Neuronal stem cell (in vitro differentiated cells): ENCODE measurements around the gene FAF1.

Experiments
- DNase-seq: peaks from one replicate; pipeline ENCODE4 v3.0.0-alpha.2; 2013; ENCODE audit warnings: low spot score
- H2AFZ ChIP-seq: one replicate; pipeline ENCODE4 v1.6.1; 2013; ENCODE audit warnings: mild to moderate bottlenecking, low read length, inconsistent platforms
- H2AK5ac ChIP-seq: 2 replicates; pipeline ENCODE4 v1.6.1; 2013; ENCODE audit warnings: low read depth, mild to moderate bottlenecking, inconsistent platforms, low read length, moderate library complexity, mixed read lengths
- H2BK120ac ChIP-seq: 2 replicates; pipeline ENCODE4 v1.6.1; 2013; ENCODE audit warnings: low read depth, mild to moderate bottlenecking, inconsistent platforms, low read length, moderate library complexity, mixed read lengths
- H2BK12ac ChIP-seq: one replicate; pipeline ENCODE4 v1.6.1; 2013; ENCODE audit warnings: low read length, inconsistent platforms
- H2BK15ac ChIP-seq: 2 replicates; pipeline ENCODE4 v1.6.1; 2013; ENCODE audit warnings: mild to moderate bottlenecking, low read length, inconsistent platforms, mixed read lengths
- H2BK5ac ChIP-seq: one replicate; pipeline ENCODE4 v1.6.1; 2013; ENCODE audit warnings: inconsistent platforms, mild to moderate bottlenecking, low read length, moderate library complexity
- H3K14ac ChIP-seq: one replicate; pipeline ENCODE4 v1.6.1; 2013; ENCODE audit warnings: low read length, inconsistent platforms
- H3K18ac ChIP-seq: 2 replicates; pipeline ENCODE4 v1.6.1; 2013; ENCODE audit warnings: low read length, inconsistent platforms
- H3K23ac ChIP-seq: 2 replicates; pipeline ENCODE4 v1.6.1; 2013; ENCODE audit warnings: low read depth, mild to moderate bottlenecking, mixed read lengths, low read length, inconsistent platforms; ENCODE audit not compliant: poor library complexity
- H3K27ac ChIP-seq: replicated peaks from 3 replicates; pipeline ENCODE4 v1.5.1; 2013; ENCODE audit warnings: low read length, inconsistent platforms
- H3K27me3 ChIP-seq, 3 experiments: 2 replicates each; pipeline ENCODE4 v1.6.1; 2013; ENCODE audit warnings: low read length in 3 of 3, mild to moderate bottlenecking in 2 of 3, inconsistent platforms in 1 of 3, low read depth in 1 of 3, mixed read lengths in 1 of 3, moderate library complexity in 1 of 3; ENCODE audit not compliant: control insufficient read depth in 3 of 3, insufficient read depth in 3 of 3
- H3K36me3 ChIP-seq, 2 donors: replicated peaks in 1 of 2; 2 replicates each; pipeline ENCODE4 v1.6.1; 2013; ENCODE audit warnings: low read length in 2 of 2; ENCODE audit not compliant: control insufficient read depth in 2 of 2, insufficient read depth in 2 of 2
- H3K4ac ChIP-seq: 2 replicates; pipeline ENCODE4 v1.6.1; 2013; ENCODE audit warnings: inconsistent platforms, mild to moderate bottlenecking, low read length, moderate library complexity
- H3K4me1 ChIP-seq, 2 donors: 1 replicate in 1 of 2; 2 replicates in 1 of 2; pipeline ENCODE4 v1.6.1; 2013; ENCODE audit warnings: low read length in 2 of 2, low read depth in 1 of 2; ENCODE audit not compliant: control insufficient read depth in 2 of 2, insufficient read depth in 1 of 2
- H3K4me2 ChIP-seq: one replicate; pipeline ENCODE4 v1.6.1; 2013; ENCODE audit warnings: mild to moderate bottlenecking, low read length, inconsistent platforms; ENCODE audit not compliant: insufficient read depth, poor library complexity, severe bottlenecking
- H3K4me3 ChIP-seq, 2 donors: 2 replicates each; pipeline ENCODE4 v1.5.1; 2013; ENCODE audit warnings: low read length in 2 of 2, mild to moderate bottlenecking in 2 of 2, inconsistent platforms in 1 of 2, moderate library complexity in 1 of 2
- H3K79me1 ChIP-seq: one replicate; pipeline ENCODE4 v1.6.1; 2013; ENCODE audit warnings: low read depth, mild to moderate bottlenecking, inconsistent platforms, low read length, moderate library complexity
- H3K9ac ChIP-seq: one replicate; pipeline ENCODE4 v1.6.1; 2013; ENCODE audit warnings: mild to moderate bottlenecking, low read depth, low read length, inconsistent platforms; ENCODE audit not compliant: poor library complexity
- H3K9me3 ChIP-seq, 2 donors: replicated peaks in 1 of 2; 2 replicates each; pipeline versions ENCODE3 to v1.6.1; 2013; ENCODE audit warnings: low read length in 2 of 2, mild to moderate bottlenecking in 2 of 2, inconsistent platforms in 1 of 2, low read depth in 1 of 2, mixed read lengths in 1 of 2, moderate library complexity in 1 of 2; ENCODE audit not compliant: control insufficient read depth in 2 of 2, insufficient read depth in 1 of 2
- H4K8ac ChIP-seq: one replicate; pipeline ENCODE4 v1.6.1; 2013; ENCODE audit warnings: low read depth, mild to moderate bottlenecking, inconsistent platforms, low read length, moderate library complexity
- H4K91ac ChIP-seq: one replicate; pipeline ENCODE4 v1.6.1; 2013; ENCODE audit warnings: low read length, low read depth, mild to moderate bottlenecking, inconsistent platforms; ENCODE audit not compliant: poor library complexity
- WGBS, 2 donors: extraction: QIAGEN DNeasy Blood & Tissue Kit; methylation state at CpG; one replicate each; pipeline ENCODE4 v1.1.7; 2013; ENCODE audit warnings: missing lambda C conversion rate in 2 of 2, mixed read lengths in 1 of 2; ENCODE audit not compliant: insufficient read length in 2 of 2, insufficient replicate concordance in 1 of 2; ENCODE audit errors: extremely low coverage in 2 of 2; 5-methylcytosine and 5-hydroxymethylcytosine counted together

The FAF1 gene

GRCh38 chr1:50661626-50662025 lies 298.4 kb downstream of the FAF1 start:
- no peak overlapping the region for H3K14ac ChIP-seq
- no peak overlapping the region for H3K9ac ChIP-seq
- no peaks in the 10 kb centered on the region for H3K27me3 ChIP-seq
- H3K4me3 ChIP-seq, result no peak overlapping the region
- H3K4ac ChIP-seq, result no peak overlapping the region
- WGBS, 2 donors, result no CpG with 5 or more reads among the region's 5 CpGs
- H3K27ac ChIP-seq, result no peak overlapping the region
- H2BK15ac ChIP-seq, result no peak overlapping the region
- H3K9me3 ChIP-seq, result no peaks in the 10 kb centered on the region
- H2AK5ac ChIP-seq, result no peak overlapping the region
- no peak overlapping the region for H2BK12ac ChIP-seq
- H3K18ac ChIP-seq, result no peak overlapping the region
- H2BK5ac ChIP-seq, result no peak overlapping the region
- H4K8ac ChIP-seq, result no peak overlapping the region
- H2AFZ ChIP-seq, result no peak overlapping the region
- H3K79me1 ChIP-seq, result no peaks in the 10 kb centered on the region
- H2BK120ac ChIP-seq, result no peak overlapping the region
- no peak for DNase-seq
- H4K91ac ChIP-seq, result no peak overlapping the region
- H3K4me2 ChIP-seq, result no peak overlapping the region
- no peak overlapping the region for H3K23ac ChIP-seq
- H3K36me3 ChIP-seq, result no peaks in the 10 kb centered on the region
- peaks cover 2 to 4% of the 10 kb centered on the region in 2 donors for H3K4me1 ChIP-seq

- Histone ChIP-seq H3K4ac (no peak overlapping the region), H4K91ac (no peak overlapping the region), H3K14ac (no peak overlapping the region), H3K36me3 (peaks cover 0 to 2% of the 10 kb centered on the region in 2 donors), H3K79me1 (no peaks in the 10 kb centered on the region), H4K8ac (no peak overlapping the region), H2AK5ac (no peak overlapping the region), H3K4me2 (no peak overlapping the region), H3K9me3 (no peaks in the 10 kb centered on the region), H2AFZ (no peak overlapping the region), H3K23ac (no peak overlapping the region), H3K18ac (no peak overlapping the region), H2BK5ac (no peak overlapping the region), H3K27ac (no peak overlapping the region), H3K9ac (no peak overlapping the region), H2BK15ac (no peak overlapping the region), H3K4me3 (no peak overlapping the region), H3K27me3 (no peaks in the 10 kb centered on the region), H2BK120ac (no peak overlapping the region), H3K4me1 (peaks cover 2 to 4% of the 10 kb centered on the region in 2 donors), H2BK12ac (no peak overlapping the region)
- DNase-seq, result no peak
- WGBS, 2 donors, result no CpG with 5 or more reads among the region's 2 CpGs
Observed at GRCh38 chr1:50659107-50659662, 300.9 kb downstream of the FAF1 start.

- H3K4ac ChIP-seq, result no peak overlapping the region
- no peak overlapping the region for H3K9ac ChIP-seq
- no peak overlapping the region for H3K14ac ChIP-seq
- H4K8ac ChIP-seq, result no peak overlapping the region
- no CpG with 5 or more reads among the region's 2 CpGs for WGBS, 2 donors
- H3K4me1 ChIP-seq, result peaks cover 2 to 4% of the 10 kb centered on the region in 2 donors
- H3K18ac ChIP-seq, result no peak overlapping the region
- no peak overlapping the region for H2BK120ac ChIP-seq
- no peak overlapping the region for H3K4me3 ChIP-seq
- H3K9me3 ChIP-seq, result no peaks in the 10 kb centered on the region
- H3K36me3 ChIP-seq, result peaks cover 0 to 2% of the 10 kb centered on the region in 2 donors
- H3K23ac ChIP-seq, result no peak overlapping the region
- DNase-seq, result peak; percentile 55
- peak overlapping the region; percentile 12 for H3K4me2 ChIP-seq
- no peak overlapping the region for H2AFZ ChIP-seq
- H4K91ac ChIP-seq, result no peak overlapping the region
- no peaks in the 10 kb centered on the region for H3K79me1 ChIP-seq
- H2BK5ac ChIP-seq, result no peak overlapping the region
- H2AK5ac ChIP-seq, result no peak overlapping the region
- H2BK12ac ChIP-seq, result no peak overlapping the region
- H3K27ac ChIP-seq, result peak overlapping the region; percentile 35
- H3K27me3 ChIP-seq, result no peaks in the 10 kb centered on the region
- H2BK15ac ChIP-seq, result no peak overlapping the region
Observed at GRCh38 chr1:50658459-50659076, 301.5 kb downstream of the FAF1 start.

- H2BK5ac ChIP-seq, result no peak overlapping the region
- H3K23ac ChIP-seq, result no peak overlapping the region
- H3K18ac ChIP-seq, result no peak overlapping the region
- no peak overlapping the region for H2AK5ac ChIP-seq
- WGBS, 2 donors, result no CpG with 5 or more reads among the region's 3 CpGs
- H4K91ac ChIP-seq, result no peak overlapping the region
- no peaks in the 10 kb centered on the region for H3K79me1 ChIP-seq
- H3K4ac ChIP-seq, result no peak overlapping the region
- no peaks in the 10 kb centered on the region for H3K27me3 ChIP-seq
- H3K4me2 ChIP-seq, result no peak overlapping the region
- no peak overlapping the region for H3K27ac ChIP-seq
- no peak overlapping the region for H3K9ac ChIP-seq
- peaks cover 0 to 2% of the 10 kb centered on the region in 2 donors for H3K36me3 ChIP-seq
- H2BK15ac ChIP-seq, result no peak overlapping the region
- no peak overlapping the region for H2BK12ac ChIP-seq
- no peak for DNase-seq
- H3K4me3 ChIP-seq, result no peak overlapping the region
- no peaks in the 10 kb centered on the region for H3K9me3 ChIP-seq
- peaks cover 2 to 4% of the 10 kb centered on the region in 2 donors for H3K4me1 ChIP-seq
- H4K8ac ChIP-seq, result no peak overlapping the region
- H2BK120ac ChIP-seq, result no peak overlapping the region
- H2AFZ ChIP-seq, result no peak overlapping the region
- no peak overlapping the region for H3K14ac ChIP-seq
Observed at GRCh38 chr1:50656931-50657330, 303.1 kb downstream of the FAF1 start.
